Loucy (cell line): ENCODE measurements around the gene HPCA.

Source experiments
- H2AFZ ChIP-seq: fragments of 200-600 bp; sonication (generic); 2 replicates; pipeline ENCODE4 v1.6.0; 2016; ENCODE audit warnings: antibody characterized with exemption, mild to moderate bottlenecking, low read length, moderate library complexity
- H3F3A ChIP-seq: fragments of 200-600 bp; 2 replicates; pipeline ENCODE4 v1.6.0; 2016; ENCODE audit warnings: antibody characterized with exemption, low read depth, mild to moderate bottlenecking
- H3K27me3 ChIP-seq: fragments of 200-600 bp; sonication (generic); 2 replicates; pipeline ENCODE4 v1.6.1; 2014; ENCODE audit warnings: low read length, mild to moderate bottlenecking; ENCODE audit not compliant: insufficient read depth, poor library complexity, severe bottlenecking
- H3K36me3 ChIP-seq: fragments of 200-600 bp; sonication (generic); 2 replicates; pipeline ENCODE4 v1.6.1; 2016; ENCODE audit warnings: low read length; ENCODE audit not compliant: insufficient read depth
- H3K4me1 ChIP-seq: fragments of 200-600 bp; sonication (generic); 2 replicates; pipeline ENCODE4 v1.5.1; 2014; ENCODE audit warnings: low read length, mild to moderate bottlenecking; ENCODE audit not compliant: insufficient read depth, poor library complexity, severe bottlenecking
- H3K4me2 ChIP-seq: fragments of 200-600 bp; sonication (generic); 2 replicates; pipeline ENCODE4 v1.6.0; 2014; ENCODE audit warnings: antibody characterized with exemption, low read length, low read depth, mild to moderate bottlenecking; ENCODE audit not compliant: poor library complexity, severe bottlenecking
- H3K4me3 ChIP-seq: fragments of 200-600 bp; sonication (generic); 2 replicates; pipeline ENCODE4 v1.5.1; 2014; ENCODE audit warnings: low read length, mild to moderate bottlenecking, mixed read lengths; ENCODE audit not compliant: poor library complexity, severe bottlenecking
- H3K79me2 ChIP-seq: fragments of 200-600 bp; sonication (generic); 2 replicates; pipeline ENCODE4 v1.6.1; 2014; ENCODE audit warnings: low read length; ENCODE audit not compliant: insufficient read depth
- H3K9ac ChIP-seq: fragments of 200-600 bp; sonication (generic); 2 replicates; pipeline ENCODE4 v1.6.0; 2014; ENCODE audit warnings: mild to moderate bottlenecking, low read depth, low read length, moderate library complexity; ENCODE audit not compliant: poor library complexity, severe bottlenecking
- H3K9me2 ChIP-seq: fragments of 200-600 bp; sonication (generic); replicated peaks from 2 replicates; pipeline ENCODE4 v1.6.1; 2016; ENCODE audit warnings: low read depth, low read length, mixed read lengths
- H3K9me3 ChIP-seq: fragments of 200-600 bp; sonication (generic); 2 replicates; pipeline ENCODE4 v1.6.1; 2014; ENCODE audit warnings: mild to moderate bottlenecking, antibody characterized with exemption, low read length, low read depth; ENCODE audit not compliant: insufficient read depth
- H4K20me1 ChIP-seq: fragments of 200-600 bp; sonication (generic); 2 replicates; pipeline ENCODE4 v1.6.0; 2014; ENCODE audit warnings: antibody characterized with exemption, low read length, mild to moderate bottlenecking; ENCODE audit not compliant: insufficient read depth, poor library complexity, severe bottlenecking
- CTCF ChIP-seq: fragments of 200-600 bp; sonication (generic); conservative IDR thresholded peaks from 2 replicates; pipeline ENCODE4 v1.5.1; 2014; ENCODE audit warnings: mild to moderate bottlenecking, antibody characterized with exemption, low read length
- EZH2phosphoT487 ChIP-seq: fragments of 200-600 bp; IDR thresholded peaks from 2 replicates; pipeline ENCODE4 v1.6.1; 2018; ENCODE audit warnings: antibody characterized with exemption, mild to moderate bottlenecking, moderate library complexity, borderline replicate concordance

Gene HPCA

GRCh38 chr1:32871364-32872191 is 14.7 kb upstream of the HPCA start:
- Histone ChIP-seq H3K79me2 (no peaks in the 10 kb centered on the region), H3K27me3 (no peaks in the 10 kb centered on the region), H3K4me1 (peaks cover 10% of the 10 kb centered on the region), H3K9me2 (no peaks in the 10 kb centered on the region), H3K4me2 (no peak overlapping the region), H2AFZ (no peak overlapping the region), H4K20me1 (no peaks in the 10 kb centered on the region), H3K36me3 (no peaks in the 10 kb centered on the region), H3K9ac (no peak overlapping the region), H3F3A (no peaks in the 10 kb centered on the region), H3K9me3 (no peaks in the 10 kb centered on the region), H3K4me3 (no peak overlapping the region)
- no peak for TF ChIP-seq CTCF
- no peak for TF ChIP-seq EZH2phosphoT487

GRCh38 chr1:32872192-32872460 is 14.2 kb upstream of the HPCA start:
- H4K20me1 ChIP-seq, result no peaks in the 10 kb centered on the region
- TF ChIP-seq CTCF, result no peak
- no peak for TF ChIP-seq EZH2phosphoT487
- no peak overlapping the region for H3K4me3 ChIP-seq
- no peaks in the 10 kb centered on the region for H3K79me2 ChIP-seq
- no peaks in the 10 kb centered on the region for H3F3A ChIP-seq
- no peaks in the 10 kb centered on the region for H3K9me3 ChIP-seq
- H3K9me2 ChIP-seq, result no peaks in the 10 kb centered on the region
- no peak overlapping the region for H3K4me2 ChIP-seq
- peaks cover 10% of the 10 kb centered on the region for H3K4me1 ChIP-seq
- no peaks in the 10 kb centered on the region for H3K36me3 ChIP-seq
- H3K27me3 ChIP-seq, result no peaks in the 10 kb centered on the region
- H2AFZ ChIP-seq, result no peak overlapping the region
- peak overlapping the region; percentile 3 for H3K9ac ChIP-seq

- TF ChIP-seq CTCF, result no peak
- no peak for TF ChIP-seq EZH2phosphoT487
- Histone ChIP-seq H3F3A (no peaks in the 10 kb centered on the region), H3K36me3 (no peaks in the 10 kb centered on the region), H3K4me3 (no peak overlapping the region), H3K9me2 (no peaks in the 10 kb centered on the region), H3K4me1 (peaks cover 10% of the 10 kb centered on the region), H3K4me2 (no peak overlapping the region), H3K79me2 (no peaks in the 10 kb centered on the region), H2AFZ (no peak overlapping the region), H3K9ac (no peak overlapping the region), H3K9me3 (no peaks in the 10 kb centered on the region), H3K27me3 (no peaks in the 10 kb centered on the region), H4K20me1 (no peaks in the 10 kb centered on the region)
Measured at GRCh38 chr1:32873484-32873883, 12.8 kb upstream of the HPCA start.
